ENCODE results near the gene VN1R5.

Gene VN1R5

DNA sequence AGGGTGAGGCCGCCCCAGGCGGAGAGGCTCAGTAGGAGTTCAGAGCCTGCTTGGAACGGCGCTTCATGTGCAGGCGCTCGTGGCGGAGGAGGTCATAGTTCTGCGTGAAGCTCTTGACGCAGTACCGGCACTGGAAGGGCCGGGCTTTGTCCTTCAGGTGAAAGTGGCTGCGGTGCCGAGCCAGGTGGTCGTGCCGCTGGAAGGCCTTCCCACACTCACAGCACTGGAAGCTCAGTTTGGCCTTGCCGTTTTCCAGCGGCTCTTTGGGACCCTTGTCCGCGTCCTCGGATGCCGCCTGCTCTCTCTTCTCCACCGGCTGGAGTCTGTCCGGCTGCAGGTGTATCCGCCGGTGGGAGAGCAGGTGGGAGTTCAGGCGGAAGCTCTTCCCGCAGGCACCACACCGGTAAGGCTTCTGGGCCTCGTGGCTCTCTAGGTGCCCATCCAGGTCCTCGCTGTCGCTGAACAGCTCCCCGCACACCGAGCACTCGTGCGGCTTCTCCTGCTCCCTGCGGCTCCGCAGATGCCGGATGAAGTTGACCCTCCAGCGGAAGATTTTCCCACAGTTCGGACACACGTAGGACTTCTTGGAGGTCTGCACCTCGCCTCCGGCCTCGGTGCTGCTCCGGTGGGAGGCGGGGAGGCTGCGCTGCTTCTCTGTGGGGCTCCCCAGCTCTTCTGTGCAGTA is 44.8 kb downstream of the VN1R5 start:
- DNase-seq (ENCODE audit: low read depth) = no peak

DNA sequence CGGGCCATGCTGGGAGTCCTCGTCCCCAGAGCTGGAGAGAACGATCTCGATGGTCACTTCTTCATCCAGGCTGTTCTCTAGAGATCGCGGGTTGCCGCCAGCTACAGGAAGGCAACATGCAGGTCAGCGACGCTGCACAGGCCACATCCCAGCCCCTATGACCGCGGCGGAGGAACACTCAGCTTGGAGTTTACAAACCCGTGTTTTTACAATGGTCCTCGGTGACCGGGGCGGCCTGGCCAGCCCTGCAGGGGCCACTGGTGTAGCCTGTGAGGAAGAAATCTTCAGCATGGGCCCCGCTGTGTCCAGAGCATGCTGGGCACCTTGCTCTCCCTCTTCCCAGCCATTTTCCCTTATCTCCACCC is 45.3 kb downstream of the VN1R5 start:
- no peak for DNase-seq (ENCODE audit: low read depth)

DNA sequence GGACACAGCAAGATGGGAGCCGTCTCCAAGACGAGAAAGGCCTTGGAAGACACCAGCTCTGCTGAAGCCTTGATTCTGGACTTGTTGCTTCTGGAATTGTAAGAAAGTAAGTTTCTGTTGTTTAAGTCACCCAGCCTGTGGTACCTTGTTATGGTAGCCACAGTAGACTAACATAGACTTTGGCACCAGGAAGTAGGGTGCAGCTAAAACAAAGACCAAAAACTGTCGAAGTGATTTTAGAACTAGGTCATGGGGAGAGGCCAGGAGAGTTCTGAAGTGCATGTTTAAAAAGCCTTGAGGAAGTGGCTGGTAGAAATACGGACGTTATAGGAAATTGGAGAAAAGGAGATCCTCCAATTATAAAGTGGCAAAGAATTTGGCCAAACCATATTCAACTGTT is 47.3 kb downstream of the VN1R5 start:
- DNase-seq (ENCODE audit: low read depth) = no peak

DNA sequence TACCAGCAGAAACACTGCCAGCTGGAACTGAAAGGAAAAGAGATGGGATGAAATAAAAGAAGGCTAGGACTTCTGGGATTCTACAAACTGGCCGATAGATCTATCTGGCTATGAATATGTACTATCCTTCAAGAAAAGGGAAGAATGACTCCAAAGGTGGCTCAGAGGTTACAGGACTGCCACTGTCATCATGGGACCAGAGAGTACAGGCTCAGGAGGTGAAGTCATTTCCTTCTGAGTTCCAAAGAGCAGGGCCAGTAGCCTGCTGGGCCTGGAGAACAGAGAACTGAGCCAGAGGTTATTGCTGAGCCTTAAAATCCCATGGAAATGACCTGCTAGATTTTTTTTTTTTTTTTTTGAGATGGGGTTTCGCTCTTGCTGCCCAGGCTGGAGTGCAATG is 48.2 kb downstream of the VN1R5 start:
- no peak for DNase-seq (ENCODE audit: low read depth)
